GM19467 (cell line): ENCODE measurements around the gene MED26.
"Not testable (repeated sequence)": the region's sequence is repeated elsewhere in the genome, so short reads cannot be mapped to it uniquely, and the experiment has no call there.

Source experiments
- ATAC-seq: cut with Tn5 transposase; IDR thresholded peaks from one replicate; pipeline ENCODE4 v1.9.1; 2021; ENCODE audit warnings: mild to moderate bottlenecking, moderate library complexity; ENCODE audit not compliant: unreplicated experiment

Gene MED26

GRCh38 chr19:16651421-16652188 lies 23.6 kb upstream of the MED26 start:
- not testable (repeated sequence) for ATAC-seq

DNA sequence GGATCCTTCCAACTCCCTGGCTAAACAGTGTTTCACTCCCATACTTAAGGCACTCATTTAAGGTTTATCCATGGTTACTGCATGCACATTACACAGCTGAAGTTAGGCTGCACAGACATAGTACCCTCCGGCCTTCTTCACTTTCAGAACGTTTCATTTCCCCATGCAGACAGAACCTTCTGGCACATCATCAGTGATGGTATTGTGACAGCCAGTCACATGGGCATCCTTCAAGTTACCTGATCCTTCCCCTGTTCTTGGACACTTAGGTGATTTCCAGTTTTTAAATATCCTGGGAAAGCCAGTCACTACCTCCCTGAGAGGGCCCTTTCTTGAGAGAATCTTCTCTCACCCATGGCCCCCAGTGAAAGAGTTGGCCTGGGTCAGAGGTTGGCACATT lies 22.8 kb upstream of the MED26 start:
- ATAC-seq, result no peak

DNA sequence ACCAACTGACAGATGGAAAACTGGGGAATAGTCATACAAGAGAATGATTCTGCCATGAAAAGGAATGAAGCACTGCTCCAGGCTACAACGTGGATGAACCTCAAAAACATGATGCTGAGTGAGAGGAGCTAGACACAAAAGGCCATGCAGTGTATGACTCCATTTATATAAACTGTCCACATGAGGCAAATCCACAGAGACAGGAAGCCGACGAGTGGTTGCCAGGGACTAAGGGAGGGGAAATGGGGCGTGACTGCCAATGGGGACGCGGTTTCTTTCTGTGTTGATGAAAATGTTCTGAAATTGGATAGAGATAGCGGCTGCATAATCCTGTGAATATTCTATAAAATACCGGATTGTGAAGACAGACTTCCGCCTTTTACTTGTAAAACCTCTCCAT lies 21.7 kb upstream of the MED26 start:
- no peak for ATAC-seq

- no peak for ATAC-seq
Measured at GRCh38 chr19:16645140-16645539, 17.1 kb upstream of the MED26 start.

DNA sequence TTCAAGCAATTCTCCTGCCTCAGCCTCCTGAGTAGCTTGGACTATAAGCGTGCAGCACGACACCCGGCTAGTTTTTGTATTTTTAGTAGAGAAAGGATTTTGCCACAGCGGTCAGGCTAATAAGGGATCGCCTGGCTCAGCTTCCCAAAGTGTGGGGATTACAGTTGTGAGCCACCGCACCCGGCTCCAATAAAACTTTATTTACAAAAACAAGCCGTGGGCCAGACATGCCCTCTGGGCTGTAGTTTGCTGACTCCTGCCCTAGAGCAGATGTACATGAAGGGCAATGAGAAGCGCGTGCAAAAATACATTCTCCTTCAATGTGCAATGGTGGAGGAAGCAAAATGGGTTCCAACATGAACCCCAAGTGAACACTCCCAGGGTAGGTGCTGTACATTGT lies 13.7 kb upstream of the MED26 start:
- ATAC-seq, result no peak

DNA sequence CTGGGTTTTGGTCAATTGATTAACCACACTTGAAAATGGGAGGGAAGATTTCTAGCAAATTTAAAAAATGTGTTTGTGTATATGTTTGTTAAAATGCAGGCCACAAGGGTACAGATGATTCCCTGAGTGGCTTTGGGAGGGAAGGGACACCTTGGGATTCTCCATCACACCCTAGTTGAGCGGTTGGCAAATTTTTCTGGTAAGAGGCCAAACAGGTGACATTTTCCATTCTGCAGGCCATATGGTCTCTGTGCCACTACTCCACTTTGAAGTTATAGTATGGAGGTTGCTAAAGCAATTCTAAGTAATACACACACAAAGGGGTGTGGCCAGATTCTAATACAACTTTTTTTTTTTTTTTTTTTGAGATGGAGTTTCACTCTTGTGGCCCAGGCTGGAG lies 12.9 kb upstream of the MED26 start:
- no peak for ATAC-seq

DNA sequence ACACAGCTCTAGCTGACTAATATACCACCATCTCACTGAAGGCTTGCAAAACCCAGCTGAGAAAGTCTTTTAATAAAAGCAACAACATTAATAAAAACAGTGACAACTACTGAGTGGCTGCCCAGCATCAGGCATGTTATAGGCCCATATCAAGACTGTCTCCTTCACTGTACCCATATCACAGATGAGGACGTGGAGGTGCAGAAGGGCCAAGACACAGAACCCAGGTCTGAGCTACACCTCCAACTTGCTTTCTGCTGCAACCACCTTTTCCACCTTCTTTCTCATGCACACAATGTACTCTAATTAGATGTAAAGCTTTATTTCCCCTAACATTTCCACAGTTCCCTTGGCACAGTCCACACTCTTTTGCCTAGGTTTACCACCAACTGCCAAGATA lies 10.7 kb upstream of the MED26 start:
- ATAC-seq, result no peak

GRCh38 chr19:16637535-16637934 lies 9.5 kb upstream of the MED26 start:
- ATAC-seq, result no peak

DNA sequence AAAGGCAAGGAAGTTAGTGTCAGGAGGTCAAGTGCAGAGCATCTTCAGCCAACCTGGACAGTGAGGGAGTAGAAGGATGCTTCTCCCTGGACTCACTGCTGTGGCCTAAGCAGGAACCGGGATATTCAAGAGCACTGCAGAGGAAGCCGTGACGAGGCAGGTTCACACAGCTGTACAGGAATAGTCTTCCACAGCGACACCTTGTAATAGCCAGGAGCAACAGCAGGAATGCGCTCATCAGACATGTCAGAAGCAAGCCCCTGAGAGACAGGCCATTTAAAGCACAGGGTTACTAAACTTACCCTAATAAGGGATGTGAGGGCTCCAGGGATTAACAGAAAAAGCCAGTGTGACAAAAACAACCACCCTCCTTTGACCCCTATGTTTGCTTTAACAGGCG lies 3.5 kb upstream of the MED26 start:
- no peak for ATAC-seq

- no peak for ATAC-seq
Measured at GRCh38 chr19:16628984-16629691, 1.1 kb upstream of the MED26 start.

DNA sequence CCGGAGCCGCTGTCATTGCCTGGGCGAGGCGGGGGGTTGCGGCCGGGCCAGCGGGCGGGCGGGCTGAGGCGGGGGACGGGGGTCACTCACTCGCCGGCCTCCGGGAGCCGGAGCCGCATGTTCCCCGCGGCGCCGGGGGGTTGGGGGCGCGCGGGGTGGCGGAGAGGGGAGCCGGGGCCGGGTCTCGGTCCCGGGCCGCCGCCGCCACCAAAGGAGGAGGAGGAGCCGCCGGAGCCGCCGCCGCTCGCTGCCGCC lies 149 bp downstream of the MED26 start:
- no peak for ATAC-seq

- peak; percentile 2 for ATAC-seq
Measured at GRCh38 chr19:16627193-16627927, 644 bp downstream of the MED26 start.

- no peak for ATAC-seq
Measured at GRCh38 chr19:16626796-16627192, 1.2 kb downstream of the MED26 start.

DNA sequence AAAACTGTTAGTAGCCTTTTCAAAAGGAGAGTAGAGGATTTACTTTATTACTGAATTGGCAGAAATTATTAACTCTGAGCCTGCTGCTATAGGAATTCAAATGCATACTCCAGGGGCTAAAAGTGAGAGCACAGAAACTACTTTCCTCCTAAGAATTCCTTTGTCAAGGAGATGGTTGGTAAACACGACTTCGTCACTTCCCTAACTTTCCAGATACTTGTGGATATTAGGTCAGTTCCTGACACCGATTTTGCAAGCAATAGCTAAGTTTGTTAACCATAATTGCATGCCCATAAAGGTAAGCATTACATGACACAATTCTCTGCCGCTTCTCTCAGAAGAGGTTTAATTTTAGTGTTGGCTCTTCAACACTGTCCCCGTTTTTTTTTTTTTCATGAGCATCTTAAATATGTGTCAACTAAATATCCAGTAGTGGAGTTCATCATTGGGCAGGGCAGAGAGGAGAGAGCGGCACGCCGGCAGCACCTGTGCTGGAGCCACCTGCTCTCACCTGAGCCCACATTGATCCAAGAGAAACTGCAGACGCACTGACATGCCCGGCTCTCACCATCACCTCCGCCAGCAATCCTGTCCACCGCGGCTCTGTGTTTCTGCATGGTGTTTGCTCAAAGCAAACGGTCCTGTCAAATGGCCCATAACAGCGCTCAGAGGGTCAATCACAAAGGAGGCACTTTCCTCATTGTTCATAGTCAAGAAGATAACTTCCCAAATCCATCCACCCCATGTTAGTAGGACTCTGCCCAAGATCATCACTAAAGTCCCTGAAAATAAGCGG lies 2.6 kb downstream of the MED26 start:
- ATAC-seq, result no peak

GRCh38 chr19:16624236-16624635 lies 3.8 kb downstream of the MED26 start:
- no peak for ATAC-seq

GRCh38 chr19:16623576-16623975 lies 4.4 kb downstream of the MED26 start:
- no peak for ATAC-seq

GRCh38 chr19:16623066-16623465 lies 4.9 kb downstream of the MED26 start:
- no peak for ATAC-seq

GRCh38 chr19:16621165-16621800 lies 6.7 kb downstream of the MED26 start:
- ATAC-seq, result no peak

- ATAC-seq, result no peak
Measured at GRCh38 chr19:16620584-16620983, 7.4 kb downstream of the MED26 start.

DNA sequence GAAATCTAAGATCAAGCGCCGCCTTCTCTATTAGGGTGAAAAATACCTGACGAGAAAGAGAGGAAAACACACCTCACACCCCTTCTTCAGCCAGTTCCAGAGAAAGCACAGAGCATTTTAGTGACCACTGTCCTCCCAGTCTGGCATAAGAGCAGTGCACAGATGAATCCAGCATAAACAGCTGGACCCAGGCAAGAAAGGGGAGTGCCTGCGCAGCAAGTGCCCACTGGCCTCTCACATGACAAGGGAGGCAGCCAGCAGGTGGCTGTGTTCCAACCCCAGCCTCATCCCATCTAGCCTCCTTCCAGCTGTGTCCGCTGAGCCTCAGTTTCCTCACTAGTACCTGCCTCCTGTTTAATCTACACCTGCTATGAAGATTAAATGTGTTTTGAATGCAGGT lies 8.0 kb downstream of the MED26 start:
- ATAC-seq, result no peak

- no peak for ATAC-seq
Measured at GRCh38 chr19:16619457-16619856, 8.5 kb downstream of the MED26 start.
